Measurements from ENCODE around the gene ETV3L. TPM values are rescaled to one million over a fixed set of nuclear protein-coding genes. Genes with fewer than 3 reads are reported as not detected.
"Not testable (repeated sequence)": the region's sequence is repeated elsewhere in the genome, so short reads cannot be mapped to it uniquely, and the experiment has no call there.

The ETV3L gene
- total RNA-seq, 2 donors from 2014 or later, result 0.26 TPM; not detected in 1

GRCh38 chr1:157103268-157103667 is 3.7 kb upstream of the ETV3L start:
- no peaks in the 10 kb centered on the region for H3K36me3 Mint-ChIP-seq (ENCODE audit: low read depth)
- DNase-seq, result no peak
- peaks cover 6% of the 10 kb centered on the region for H3K4me1 ChIP-seq (ENCODE audit: control insufficient read depth, insufficient read depth, low read length)
- H3K9me3 ChIP-seq (ENCODE audit: control insufficient read depth, low read length), result no peaks in the 10 kb centered on the region
- no peak for TF ChIP-seq CTCF (conservative IDR thresholded peaks at IDR 0.05)
- no peak overlapping the region for H3K9ac ChIP-seq (ENCODE audit: extremely low read depth, low read length, poor library complexity, severe bottlenecking)
- H3K4me3 ChIP-seq (ENCODE audit: low read length), result no peak overlapping the region
- no peak overlapping the region for H3K4me3 Mint-ChIP-seq
- WGBS, 2 experiments (ENCODE audit: insufficient coverage in 1 of 2, insufficient read length in 1 of 2), result 88 to 93% methylated on average over 4 to 5 of the region's 5 CpGs
- no peaks in the 10 kb centered on the region for H3K27me3 ChIP-seq (ENCODE audit: control insufficient read depth, insufficient read depth, low read length, poor library complexity, severe bottlenecking)
- no peaks in the 10 kb centered on the region for H3K9me3 Mint-ChIP-seq
- peaks cover 25% of the 10 kb centered on the region for H3K27me3 Mint-ChIP-seq (ENCODE audit: insufficient read depth)
- H3K4me1 Mint-ChIP-seq, result peaks cover 53% of the 10 kb centered on the region
- H3K27ac ChIP-seq (ENCODE audit: low read depth, low read length), result no peak overlapping the region
- H3K36me3 ChIP-seq (ENCODE audit: control insufficient read depth, insufficient read depth, low read length), result no peaks in the 10 kb centered on the region
- H3K27ac Mint-ChIP-seq, result no peak overlapping the region

GRCh38 chr1:157101149-157101548 is 1.5 kb upstream of the ETV3L start:
- H3K4me3 Mint-ChIP-seq, result no peak overlapping the region
- whole genome bisulfite sequencing, 2 experiments (ENCODE audit: insufficient coverage in 1 of 2, insufficient read length in 1 of 2), result 90 to 98% methylated on average over 2 to 4 of the region's 4 CpGs
- Histone ChIP-seq H3K27me3 (ENCODE audit: control insufficient read depth, insufficient read depth, low read length, poor library complexity, severe bottlenecking) (no peaks in the 10 kb centered on the region), H3K36me3 (ENCODE audit: control insufficient read depth, insufficient read depth, low read length) (no peaks in the 10 kb centered on the region), H3K4me3 (ENCODE audit: low read length) (no peak overlapping the region), H3K9ac (ENCODE audit: extremely low read depth, low read length, poor library complexity, severe bottlenecking) (no peak overlapping the region), H3K9me3 (ENCODE audit: control insufficient read depth, low read length) (no peaks in the 10 kb centered on the region), H3K27ac (ENCODE audit: low read depth, low read length) (no peak overlapping the region), H3K4me1 (ENCODE audit: control insufficient read depth, insufficient read depth, low read length) (peaks cover 6% of the 10 kb centered on the region)
- H3K27me3 Mint-ChIP-seq (ENCODE audit: insufficient read depth), result peaks cover 7% of the 10 kb centered on the region
- H3K9me3 Mint-ChIP-seq, result no peaks in the 10 kb centered on the region
- TF ChIP-seq CTCF (conservative IDR thresholded peaks at IDR 0.05), result no peak
- H3K4me1 Mint-ChIP-seq, result peaks cover 42% of the 10 kb centered on the region
- no peak overlapping the region for H3K27ac Mint-ChIP-seq
- no peak for DNase-seq
- H3K36me3 Mint-ChIP-seq (ENCODE audit: low read depth), result no peaks in the 10 kb centered on the region

GRCh38 chr1:157098987-157099632 is 498 bp downstream of the ETV3L start:
- H3K36me3 Mint-ChIP-seq (ENCODE audit: low read depth); H3K4me3 ChIP-seq (ENCODE audit: low read length); H3K27me3 Mint-ChIP-seq (ENCODE audit: insufficient read depth); DNase-seq; H3K4me3 Mint-ChIP-seq; H3K27ac ChIP-seq (ENCODE audit: low read depth, low read length); H3K9ac ChIP-seq (ENCODE audit: extremely low read depth, low read length, poor library complexity, severe bottlenecking); H3K27me3 ChIP-seq (ENCODE audit: control insufficient read depth, insufficient read depth, low read length, poor library complexity, severe bottlenecking); H3K4me1 ChIP-seq (ENCODE audit: control insufficient read depth, insufficient read depth, low read length); H3K36me3 ChIP-seq (ENCODE audit: control insufficient read depth, insufficient read depth, low read length); H3K9me3 ChIP-seq (ENCODE audit: control insufficient read depth, low read length); H3K27ac Mint-ChIP-seq; H3K9me3 Mint-ChIP-seq: not testable (repeated sequence)
- H3K4me1 Mint-ChIP-seq, result peaks cover 24% of the 10 kb centered on the region
- 92 to 100% methylated on average over 1 to 13 of the region's 17 CpGs for WGBS, 2 experiments (ENCODE audit: insufficient coverage in 1 of 2, insufficient read length in 1 of 2)

- Histone ChIP-seq H3K4me1 (ENCODE audit: control insufficient read depth, insufficient read depth, low read length) (no peaks in the 10 kb centered on the region), H3K27ac (ENCODE audit: low read depth, low read length) (no peak overlapping the region), H3K4me3 (ENCODE audit: low read length) (no peak overlapping the region), H3K9me3 (ENCODE audit: control insufficient read depth, low read length) (no peaks in the 10 kb centered on the region), H3K36me3 (ENCODE audit: control insufficient read depth, insufficient read depth, low read length) (no peaks in the 10 kb centered on the region), H3K9ac (ENCODE audit: extremely low read depth, low read length, poor library complexity, severe bottlenecking) (no peak overlapping the region), H3K27me3 (ENCODE audit: control insufficient read depth, insufficient read depth, low read length, poor library complexity, severe bottlenecking) (no peaks in the 10 kb centered on the region)
- Mint-ChIP-seq H3K4me3 (no peak overlapping the region), H3K27me3 (ENCODE audit: insufficient read depth) (peaks cover 3% of the 10 kb centered on the region), H3K9me3 (no peaks in the 10 kb centered on the region), H3K36me3 (ENCODE audit: low read depth) (no peaks in the 10 kb centered on the region), H3K4me1 (peaks cover 19% of the 10 kb centered on the region), H3K27ac (no peak overlapping the region)
- DNase-seq, result no peak
- WGBS, 2 experiments (ENCODE audit: insufficient coverage in 1 of 2, insufficient read length in 1 of 2), result 95 to 98% methylated on average over 7 to 9 of the region's 9 CpGs
- no peak for TF ChIP-seq CTCF (conservative IDR thresholded peaks at IDR 0.05)
Measured at GRCh38 chr1:157098519-157098918, 1.1 kb downstream of the ETV3L start.
